ENCODE measurements around the gene FBL. TPM values are rescaled to one million over a fixed set of nuclear protein-coding genes. Genes with fewer than 3 reads are reported as not detected.

Gene FBL
- total and polyA plus RNA-seq, 2 of the 8 experiments (the other 6 are each of a cell fraction or from before 2014, with no cell fraction given) = 790 to 1,361 TPM

DNA sequence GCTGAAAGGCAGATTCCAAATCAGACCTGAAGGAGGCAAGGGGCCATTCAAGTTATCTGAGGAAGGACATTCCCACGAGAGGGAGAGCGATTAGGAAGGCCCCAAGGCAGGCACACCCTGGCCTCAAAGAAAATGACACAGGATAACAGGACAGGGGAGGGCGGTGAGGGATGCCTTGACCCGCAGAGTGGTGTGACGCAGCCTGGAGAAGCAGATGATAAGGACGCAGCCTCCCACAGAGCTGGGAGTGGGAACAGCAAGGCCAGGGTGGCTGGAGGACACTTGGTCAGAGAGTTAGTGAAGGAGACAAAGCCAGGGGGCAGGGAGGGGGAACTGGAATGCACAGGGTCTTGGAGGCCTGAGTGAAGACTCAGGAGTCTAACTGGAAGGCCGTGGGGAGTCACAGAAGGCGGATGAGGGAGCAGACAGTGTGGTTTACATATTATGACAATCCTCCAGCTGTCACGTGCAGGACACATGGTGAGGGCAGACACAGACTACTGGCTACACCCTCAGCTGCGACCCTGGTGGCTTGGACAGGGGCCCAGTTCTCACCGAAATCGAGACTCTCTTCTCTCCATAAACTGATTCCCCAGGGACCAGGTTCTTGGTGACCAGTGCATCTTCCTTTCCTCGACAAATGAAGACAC lies 6.4 kb downstream of the FBL start:
- H2BK15ac ChIP-seq (ENCODE audit: low read length) = no peak overlapping the region
- DNase-seq (ENCODE audit: low read depth in 1 of 2, low spot score in 2 of 2) (no peak), FAIRE-seq (no peak)
- no peak overlapping the region for H3K56ac ChIP-seq (replicated peaks; ENCODE audit: insufficient read length, low read depth, low read length)
- ChIA-PET CTCF (ENCODE audit: partially characterized antibody) (interaction anchor here (5.1 to 6.4 kb wide), 2 partner anchors 48 to 166 kb away, joined by 41 to 43 read pairs; no protein-coding TSS in a partner anchor), POLR2A (ENCODE audit: partially characterized antibody) (no interaction called here)
- peaks cover 3% of the 10 kb centered on the region for H3K23me2 ChIP-seq (ENCODE audit: low read depth, low read length)
- H3K4me1 ChIP-seq (replicated peaks in 1 of 4; ENCODE audit: control insufficient read depth in 3 of 4, insufficient read depth in 4 of 4, low read length in 3 of 4) = peaks cover 3 to 16% (median 9%) of the 10 kb centered on the region in 4 experiments
- H4K20me1 ChIP-seq (replicated peaks in 1 of 2; ENCODE audit: control insufficient read depth in 1 of 2, insufficient read depth in 2 of 2, low read length in 2 of 2) = peaks cover 30 to 38% of the 10 kb centered on the region in 2 experiments
- no peak overlapping the region for H3K4ac ChIP-seq (replicated peaks; ENCODE audit: insufficient read length, low read depth, low read length)
- H2BK5ac ChIP-seq (ENCODE audit: low read depth, low read length) = no peak overlapping the region
- no peak overlapping the region for H2BK120ac ChIP-seq (replicated peaks; ENCODE audit: low read depth, low read length)
- H2BK12ac ChIP-seq (ENCODE audit: low read depth, low read length) = no peak overlapping the region
- no peak overlapping the region for H3K4me2 ChIP-seq (ENCODE audit: insufficient read depth in 1 of 2, low read depth in 2 of 2, low read length in 2 of 2)
- 91% methylated on average over 13 of the region's 13 CpGs; no CpG with 5 or more reads in 1 of the 2 experiments for WGBS, 2 experiments (ENCODE audit: extremely low coverage in 1 of 2, insufficient coverage in 1 of 2, insufficient read length in 1 of 2, insufficient replicate concordance in 2 of 2, low coverage in 1 of 2, low lambda C conversion rate in 2 of 2, missing lambda C conversion rate in 1 of 2)
- H3K27ac ChIP-seq (ENCODE audit: low read depth, low read length) = no peak overlapping the region
- H2BK20ac ChIP-seq (ENCODE audit: low read length) = no peak overlapping the region
- no peaks in the 10 kb centered on the region for H3K27me3 ChIP-seq (replicated peaks in 1 of 4; ENCODE audit: control insufficient read depth in 3 of 4, extremely low read depth in 1 of 4, insufficient read depth in 3 of 4, low read length in 3 of 4)
- H3K79me2 ChIP-seq (ENCODE audit: control insufficient read depth in 1 of 2, insufficient read depth in 2 of 2, low read length in 2 of 2) = peaks cover 38 to 64% of the 10 kb centered on the region in 2 experiments
- peaks cover 20% of the 10 kb centered on the region for H3K79me1 ChIP-seq (ENCODE audit: low read depth, low read length)
- H2AK5ac ChIP-seq (ENCODE audit: low read depth, low read length) = no peak overlapping the region
- H4K8ac ChIP-seq (ENCODE audit: extremely low read depth, insufficient read depth, low read length) = no peak overlapping the region
- no peak overlapping the region for H3K23ac ChIP-seq (ENCODE audit: insufficient read length)
- no peak overlapping the region for H3K18ac ChIP-seq (ENCODE audit: extremely low read depth, low read length)
- H4K91ac ChIP-seq (replicated peaks; ENCODE audit: insufficient read length, low read length) = no peak overlapping the region
- no peak overlapping the region for H3K4me3 ChIP-seq (ENCODE audit: extremely low read depth in 1 of 4, insufficient read depth in 2 of 4, low read depth in 3 of 4, low read length in 4 of 4)
- no peak overlapping the region for H2AFZ ChIP-seq (ENCODE audit: low read length)
- H3K36me3 ChIP-seq (ENCODE audit: control insufficient read depth in 2 of 4, insufficient read depth in 4 of 4, low read length in 3 of 4) = peaks cover 40 to 64% (median 51%) of the 10 kb centered on the region in 4 experiments
- no peak overlapping the region for H3K9ac ChIP-seq (replicated peaks in 1 of 4; ENCODE audit: extremely low read depth in 1 of 4, low read depth in 3 of 4, low read length in 3 of 4)
- no peaks in the 10 kb centered on the region for H3K9me3 ChIP-seq (ENCODE audit: insufficient read depth in 2 of 2, low read depth in 1 of 2, low read length in 1 of 2)
- no peak overlapping the region for H4K5ac ChIP-seq (ENCODE audit: insufficient read length, low read depth, low read length)
- no peak overlapping the region for H3K14ac ChIP-seq (ENCODE audit: insufficient read length)
- no peak for TF ChIP-seq GABPA (IDR thresholded peaks at IDR 0.05; ENCODE audit: borderline replicate concordance, insufficient read depth, low read length)
- TF ChIP-seq ASH2L (IDR thresholded peaks at IDR 0.05; ENCODE audit: low read length) = no peak
- no peak for TF ChIP-seq CBX8 (IDR thresholded peaks at IDR 0.05; ENCODE audit: borderline replicate concordance, low read depth, low read length)
- TF ChIP-seq POLR2A (IDR thresholded peaks at IDR 0.05; ENCODE audit: control extremely low read depth in 1 of 2, low read depth in 2 of 2, low read length in 2 of 2) = no peak
- TF ChIP-seq, protein P1, sequence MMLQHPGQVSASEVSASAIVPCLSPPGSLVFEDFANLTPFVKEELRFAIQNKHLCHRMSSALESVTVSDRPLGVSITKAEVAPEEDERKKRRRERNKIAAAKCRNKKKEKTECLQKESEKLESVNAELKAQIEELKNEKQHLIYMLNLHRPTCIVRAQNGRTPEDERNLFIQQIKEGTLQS (IDR thresholded peaks at IDR 0.05; ENCODE audit: insufficient read depth, low read depth, low read length) = no peak
- TF ChIP-seq SP1 (IDR thresholded peaks at IDR 0.05; ENCODE audit: low read depth, low read length) = no peak
- no peak for TF ChIP-seq POLR2AphosphoS5 (IDR thresholded peaks at IDR 0.05; ENCODE audit: low read depth, low read length)
- no peak for TF ChIP-seq CHD2 (IDR thresholded peaks at IDR 0.05; ENCODE audit: low read length)
- TF ChIP-seq NANOG (IDR thresholded peaks at IDR 0.05; ENCODE audit: insufficient read depth, low read depth, low read length, poor library complexity, severe bottlenecking) = no peak
- no peak for TF ChIP-seq SP2 (IDR thresholded peaks at IDR 0.05; ENCODE audit: low read length)
- TF ChIP-seq PHF8 (conservative IDR thresholded peaks at IDR 0.05; ENCODE audit: low read depth, low read length) = no peak
- no peak for TF ChIP-seq SUZ12 (IDR thresholded peaks at IDR 0.05; ENCODE audit: low read length)
